HuH-7.5 (cell line): Measurements from ENCODE around the gene RAC3.

Experiments
- DNase-seq: peaks from one replicate; pipeline ENCODE4 v3.0.0; 2011; ENCODE audit warnings: low spot score

Gene RAC3

DNA sequence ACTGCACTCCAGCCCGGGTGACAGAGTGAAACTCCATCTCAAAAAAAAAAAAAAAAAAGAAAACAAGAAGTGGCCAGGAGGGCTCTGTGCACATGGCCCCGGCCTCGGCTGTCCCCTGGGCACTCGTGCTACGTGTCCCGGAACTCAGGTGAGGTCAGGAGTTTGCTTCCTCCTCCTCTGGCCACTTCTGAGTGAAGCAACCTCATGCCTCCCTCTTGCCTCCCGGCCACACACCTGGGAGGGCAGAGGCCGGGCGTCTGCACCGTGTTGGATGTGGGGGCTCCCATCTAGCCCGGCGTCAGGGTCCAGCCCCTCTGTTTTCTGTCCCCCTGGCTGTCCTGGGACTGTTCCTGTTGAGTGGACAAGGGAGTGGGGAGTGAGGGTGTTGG lies 31.9 kb upstream of the RAC3 start:
- DNase-seq, result no peak

GRCh38 chr17:81999976-82000802 lies 31.3 kb upstream of the RAC3 start:
- DNase-seq, result no peak

GRCh38 chr17:82000803-82001570 lies 30.5 kb upstream of the RAC3 start:
- no peak for DNase-seq

- DNase-seq, result no peak
These were observed 29.9 kb upstream of the RAC3 start for GRCh38 chr17:82001571-82002056.

DNA sequence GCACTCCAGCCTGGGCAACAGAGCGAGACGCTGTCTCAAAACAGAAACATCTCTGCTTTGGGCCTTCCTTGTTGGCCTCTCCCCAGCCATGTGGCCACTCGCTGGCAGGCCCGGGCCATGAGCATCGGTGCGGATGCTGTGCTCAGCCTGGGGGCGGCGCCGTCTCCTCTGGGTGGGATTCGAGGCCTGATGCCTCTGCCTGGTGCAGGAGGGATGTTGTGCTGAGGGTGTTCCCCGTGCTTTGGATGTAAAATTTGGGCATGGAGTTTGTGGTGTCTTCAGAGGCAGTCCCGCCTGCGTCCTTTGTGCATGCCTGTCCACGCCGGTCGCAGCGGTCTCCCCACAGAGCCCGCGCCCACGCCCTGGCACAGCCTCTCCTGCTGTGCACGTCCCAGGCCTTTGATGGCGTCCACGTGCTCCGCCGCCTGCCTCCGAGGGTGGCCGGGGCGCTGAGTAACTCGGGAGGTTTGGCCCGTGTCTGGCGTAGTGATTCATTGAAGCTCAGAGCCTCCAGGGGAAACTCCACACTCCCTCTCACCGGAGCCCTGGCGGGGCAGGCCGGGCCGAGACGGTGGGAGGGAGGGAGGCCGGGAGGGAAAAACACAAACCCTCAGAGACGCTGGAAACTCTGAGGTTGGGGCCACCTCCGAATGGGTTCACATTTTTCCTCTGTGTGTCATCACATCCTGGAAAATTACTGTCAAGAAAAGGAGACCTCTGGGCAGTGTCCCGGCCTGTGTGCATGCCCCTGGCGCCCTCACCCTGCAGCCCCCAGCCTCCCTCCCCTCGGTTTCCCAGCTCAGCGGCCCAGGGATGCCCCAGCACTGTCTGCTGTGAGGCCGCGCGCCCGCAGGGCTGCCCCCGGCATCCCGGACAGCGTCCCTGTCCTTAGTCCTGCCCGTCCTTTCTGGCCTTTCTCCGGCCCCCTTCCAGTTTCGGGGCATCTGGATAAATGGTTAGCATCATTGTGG lies 27.8 kb upstream of the RAC3 start:
- DNase-seq, result peak; percentile 45

GRCh38 chr17:82004517-82005455 lies 26.7 kb upstream of the RAC3 start:
- DNase-seq, result no peak

DNA sequence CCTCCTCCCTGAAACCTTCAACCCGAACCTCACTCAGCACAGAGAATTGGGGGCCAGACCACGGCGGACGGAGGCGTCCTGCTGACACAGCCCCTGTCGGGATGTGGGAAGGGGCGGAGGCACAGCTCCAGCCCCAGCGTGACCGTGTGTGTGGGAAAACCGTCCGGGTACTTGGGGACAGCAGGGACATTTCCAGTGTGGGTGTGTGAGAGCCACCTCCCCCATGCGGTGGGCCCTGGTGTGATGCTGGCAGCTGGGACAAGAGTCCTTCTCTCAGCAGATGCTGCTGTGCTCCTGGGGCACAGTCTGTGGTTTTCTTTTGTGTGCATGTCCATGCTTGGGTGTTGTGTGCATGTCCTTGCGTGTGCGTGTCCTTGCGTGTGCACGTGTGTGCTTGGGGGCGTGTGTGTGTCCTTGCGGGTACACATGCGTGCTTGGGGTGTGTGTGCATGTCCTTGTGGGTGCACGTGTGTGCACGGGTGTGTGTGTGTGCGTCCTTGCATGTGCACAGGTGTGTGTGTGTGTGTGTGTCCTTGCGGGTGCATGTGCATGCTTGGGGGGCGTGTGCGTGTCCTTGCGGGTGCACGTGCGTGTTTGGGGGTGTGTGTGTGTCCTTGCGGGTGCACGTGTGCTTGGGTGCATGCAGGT lies 25.7 kb upstream of the RAC3 start:
- DNase-seq, result no peak

- no peak for DNase-seq
These were observed 24.8 kb upstream of the RAC3 start for GRCh38 chr17:82006468-82007227.

DNA sequence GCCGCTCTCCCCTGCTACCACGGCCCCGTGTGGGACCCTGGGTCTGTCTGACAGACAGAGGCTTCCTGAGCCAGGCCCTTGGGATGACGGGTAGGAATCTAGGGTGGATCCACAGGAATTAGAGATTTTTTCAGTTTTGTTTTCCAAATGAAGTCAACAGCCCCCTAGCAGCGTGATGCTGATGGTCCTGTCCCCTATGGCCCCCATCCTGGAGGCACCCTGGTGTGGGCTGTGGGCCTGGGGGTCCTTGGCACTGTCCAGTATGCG lies 24.3 kb upstream of the RAC3 start:
- no peak for DNase-seq

DNA sequence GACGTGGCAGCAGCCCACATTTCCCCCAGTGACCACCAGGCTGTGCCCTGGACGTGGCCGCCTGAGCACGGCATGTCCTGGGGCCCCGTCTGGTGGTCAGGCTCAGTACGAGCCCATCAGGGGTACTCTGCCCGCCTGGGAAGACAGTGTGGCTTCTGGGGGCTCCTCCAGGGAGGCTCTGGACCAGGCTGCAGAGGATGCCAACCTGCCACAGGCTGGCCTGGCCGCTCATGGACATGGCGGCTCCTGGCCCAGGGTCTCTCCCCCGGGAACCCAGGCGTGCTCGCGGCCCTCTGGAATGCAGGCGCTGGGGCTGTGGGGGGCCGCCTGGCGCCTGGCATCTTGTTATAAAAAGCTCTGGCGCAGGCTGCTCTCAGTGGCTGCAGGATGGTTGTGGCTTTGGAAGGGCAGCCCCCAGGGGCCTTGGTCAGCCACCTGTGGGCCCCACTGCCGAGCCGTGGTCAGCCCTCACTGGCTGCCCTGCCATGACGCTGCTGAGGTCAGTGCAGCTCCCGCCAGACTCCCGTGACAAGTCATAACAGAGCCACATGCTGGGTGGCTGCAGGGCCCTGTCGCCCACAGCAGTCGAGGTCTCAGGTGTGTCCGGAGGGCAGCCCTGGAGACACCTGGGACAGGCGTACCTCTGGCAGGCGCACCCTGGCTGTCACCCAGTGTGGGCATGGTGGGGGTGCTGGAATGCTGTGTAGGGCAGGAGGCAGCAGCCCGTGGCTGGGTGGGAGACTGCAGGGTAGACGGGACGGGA lies 23.8 kb upstream of the RAC3 start:
- no peak for DNase-seq

GRCh38 chr17:82008258-82008940 lies 23.1 kb upstream of the RAC3 start:
- no peak for DNase-seq

GRCh38 chr17:82008941-82009405 lies 22.5 kb upstream of the RAC3 start:
- DNase-seq, result no peak

GRCh38 chr17:82009413-82009812 lies 22.1 kb upstream of the RAC3 start:
- no peak for DNase-seq

DNA sequence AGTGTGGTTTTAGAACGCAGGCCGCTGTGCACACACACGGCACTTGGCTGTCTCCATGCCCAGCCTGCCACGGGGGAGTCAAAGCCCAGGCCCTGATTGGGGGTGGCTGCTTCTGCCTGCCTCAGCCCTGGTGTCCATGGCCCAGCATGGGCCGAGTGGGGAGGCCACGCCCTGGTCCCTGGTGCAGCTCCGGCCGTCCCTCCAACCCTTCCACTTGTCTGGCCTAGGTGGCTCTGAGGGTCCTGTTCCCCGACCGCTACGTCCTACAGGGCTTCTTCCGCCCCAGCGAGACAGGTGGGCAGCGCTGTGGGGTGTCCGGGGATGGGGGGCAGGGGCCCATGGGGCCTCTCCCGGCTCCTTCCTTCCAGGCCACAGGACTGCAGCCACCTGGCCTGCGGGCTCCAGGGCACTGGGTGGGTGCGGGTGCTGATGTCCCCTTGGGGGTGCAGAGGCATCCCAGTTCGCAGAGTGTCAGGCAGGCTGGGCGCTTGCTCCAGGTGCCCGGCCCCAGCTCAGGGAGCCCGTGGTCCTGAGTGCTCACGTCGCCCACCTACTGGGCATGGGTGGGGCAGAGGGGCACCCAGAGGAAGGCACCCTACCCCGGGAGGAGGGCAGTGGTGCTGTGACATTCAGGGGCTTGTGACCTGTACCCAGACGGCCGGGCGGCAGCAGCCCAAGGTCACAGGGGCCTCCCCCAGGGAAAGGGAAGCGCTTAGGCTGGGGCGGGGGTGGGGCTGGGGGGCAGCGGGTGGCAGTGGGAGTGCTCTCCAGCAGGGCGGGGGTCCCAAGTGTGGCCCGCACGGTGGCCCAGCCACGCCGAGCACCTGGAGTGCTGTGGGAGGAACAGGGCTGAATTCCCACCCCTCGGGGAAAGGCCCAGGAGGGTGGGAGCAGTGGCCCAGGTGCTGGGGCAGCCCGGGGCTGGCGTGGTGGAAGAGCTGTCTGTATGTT lies 20.6 kb upstream of the RAC3 start:
- no peak for DNase-seq

DNA sequence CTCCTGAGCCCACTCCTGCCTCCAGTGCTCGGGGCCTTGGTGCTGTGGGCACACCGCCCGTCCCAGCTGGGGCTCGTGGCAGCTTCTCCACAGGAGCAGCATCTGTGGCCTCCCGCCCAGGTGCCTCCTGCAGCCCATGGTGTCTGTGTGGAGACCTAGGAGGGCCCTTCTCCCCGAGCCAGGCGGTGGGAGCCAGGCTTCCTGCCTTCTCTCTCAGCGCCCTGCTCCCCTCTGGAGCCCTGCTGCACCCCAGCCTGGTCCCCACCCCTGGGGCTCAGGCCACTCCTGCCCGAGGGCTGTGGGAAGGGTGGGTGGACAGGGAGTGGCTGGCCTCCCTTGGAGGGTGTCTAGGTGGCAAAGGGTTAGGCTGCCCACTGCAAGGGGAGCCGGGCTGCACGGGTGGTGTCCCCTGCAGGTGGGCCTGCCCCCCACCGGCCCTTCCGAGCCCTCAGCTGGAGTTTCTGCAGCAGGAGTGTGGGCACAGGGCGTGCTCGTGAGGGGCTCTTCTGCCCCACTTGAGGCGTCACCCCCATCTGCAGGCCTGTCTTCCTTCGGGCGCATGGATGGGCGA lies 19.8 kb upstream of the RAC3 start:
- no peak for DNase-seq

DNA sequence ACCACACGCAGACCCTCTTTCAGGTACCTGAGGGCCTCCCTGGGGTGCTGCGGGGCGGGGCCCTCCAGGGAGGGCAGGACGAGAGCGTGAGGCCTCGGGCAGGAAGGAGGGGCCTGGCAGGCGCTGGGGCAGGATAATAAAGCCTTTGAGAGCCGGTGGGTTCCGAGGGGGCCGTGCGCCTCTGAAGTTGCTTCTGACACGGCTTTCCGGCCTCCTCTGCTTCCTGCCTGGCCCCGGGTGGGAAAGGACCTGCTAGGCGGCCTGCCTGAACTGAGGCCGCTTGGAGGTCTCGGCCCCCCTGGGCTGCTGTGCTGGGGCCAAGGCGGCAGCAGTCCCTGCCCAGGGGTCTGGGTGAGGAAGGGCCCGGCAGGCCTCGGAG lies 19.2 kb upstream of the RAC3 start:
- no peak for DNase-seq
